ENCODE data around the gene FUT7. TPM values are rescaled to one million over a fixed set of nuclear protein-coding genes. Genes with fewer than 3 reads are reported as not detected.

Gene FUT7
- total and polyA plus RNA-seq, 2 of the 8 experiments (the other 6 are each of a cell fraction or from before 2014, with no cell fraction given): not detected

DNA sequence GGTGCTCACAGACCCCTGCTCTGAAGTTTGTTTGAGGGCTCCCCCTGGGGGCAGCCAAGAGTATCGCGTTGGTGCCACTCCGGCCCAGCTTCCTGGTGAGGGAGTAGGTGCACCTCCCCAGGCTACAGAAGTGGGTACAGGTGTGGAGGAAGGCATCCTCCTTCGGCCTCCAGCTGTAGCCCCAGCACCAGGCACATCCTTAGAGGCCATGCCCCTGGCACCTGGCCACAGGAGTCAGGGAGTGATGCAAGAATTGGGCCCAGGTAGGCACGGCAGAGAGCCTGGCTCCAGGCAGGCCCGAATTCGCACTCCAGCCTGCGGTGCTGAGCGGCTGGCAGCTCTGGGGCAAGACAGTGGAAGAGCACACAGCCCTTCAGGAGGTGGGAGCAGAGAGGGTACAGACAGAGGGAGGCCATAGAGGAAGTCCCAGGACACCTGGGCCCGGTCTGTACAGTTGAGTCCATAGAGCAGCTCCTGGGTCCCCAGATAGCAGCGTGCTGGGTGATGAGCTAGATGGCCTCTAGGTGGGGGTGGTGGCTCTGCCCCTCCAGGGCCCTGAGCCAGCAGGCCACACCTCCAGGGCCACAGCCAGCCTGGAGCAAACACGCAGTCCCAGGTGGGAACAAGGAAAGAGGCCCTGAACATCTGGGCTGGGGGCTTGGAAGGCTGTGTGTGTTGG, 36.1 kb upstream of the FUT7 start (continued):
- peak; percentile 36 to 57 for TF ChIP-seq RAD21 (IDR thresholded peaks at IDR 0.05 in 1 of 2, conservative IDR thresholded peaks at IDR 0.05 in 1 of 2; ENCODE audit: low read depth in 2 of 2, low read length in 2 of 2)
- peak; percentile 49 for TF ChIP-seq CREB1 (IDR thresholded peaks at IDR 0.05)
- 0 out of 2 replicates have a peak, but pooled peaks have one; percentile 32 for TF ChIP-seq MAX (IDR thresholded peaks at IDR 0.05)
